Activated CD4-positive, alpha-beta T cell treated with anti-CD3 and anti-CD28 coated beads, Interleukin-2, amount 50 U/mL, for 24 hours (primary cell): Measurements from ENCODE around the gene TP73.
"Not testable (repeated sequence)": the region's sequence is repeated elsewhere in the genome, so short reads cannot be mapped to it uniquely, and the experiment has no call there.

ENCODE experiments used
- DNase-seq, 2 donors: peaks; one replicate each; pipeline ENCODE4 v3.0.0-alpha.2; 2020; ENCODE audit warnings: low read depth in 1 of 2, low spot score in 1 of 2

Gene TP73

DNA sequence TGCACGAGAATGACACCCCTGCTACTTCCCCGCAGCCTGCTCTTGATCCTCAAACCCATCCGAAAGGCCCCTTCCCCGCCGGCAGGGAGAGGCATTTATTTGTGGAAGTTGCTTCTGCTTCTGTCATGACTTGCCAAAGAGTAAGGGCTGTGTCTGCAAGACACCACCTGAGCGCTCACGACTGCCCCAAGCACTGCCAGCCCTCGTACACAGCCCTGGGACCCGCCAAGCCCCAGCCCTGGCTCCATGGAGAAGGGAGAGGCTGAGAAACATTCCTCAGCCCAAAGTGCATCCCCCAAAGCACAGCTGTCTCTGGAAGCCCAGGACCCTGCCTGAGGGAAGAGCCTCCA, 33.8 kb upstream of the TP73 start:
- DNase-seq = no peak

DNA sequence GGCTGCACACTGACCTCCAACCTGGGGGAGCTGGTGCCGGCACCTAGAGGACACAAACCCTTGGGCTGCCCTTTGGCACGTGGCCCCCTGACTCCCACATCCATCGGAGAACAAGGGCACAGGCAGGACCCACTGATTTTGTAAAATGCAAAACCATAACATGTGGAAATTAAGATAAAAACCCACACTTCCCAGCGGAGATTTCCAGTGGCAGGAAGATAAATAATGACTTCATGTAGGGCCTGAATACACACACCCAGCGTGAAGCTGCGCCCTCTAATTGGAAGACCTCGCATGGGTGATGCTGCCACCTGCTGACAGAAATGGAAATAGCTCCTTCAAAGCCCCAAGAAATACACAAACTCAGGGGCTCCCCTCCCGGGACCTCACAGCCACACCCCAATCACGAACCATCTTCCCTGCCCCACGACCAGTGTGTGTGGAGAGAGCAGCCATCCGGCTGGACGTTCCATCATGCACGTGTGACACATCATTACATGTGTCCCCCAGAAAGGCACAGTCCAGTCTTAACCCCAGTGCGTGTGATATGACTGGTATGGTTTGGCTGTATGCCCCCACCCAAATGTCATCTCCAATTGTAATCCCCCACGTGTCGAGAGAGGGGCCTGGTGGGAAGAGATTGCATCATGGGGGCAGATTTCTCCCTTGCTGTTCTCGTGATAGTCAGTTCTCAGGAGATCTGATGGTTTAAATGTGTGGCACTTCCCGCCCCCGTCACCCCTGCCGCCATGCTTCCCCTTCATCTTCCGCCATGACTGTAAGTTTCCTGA, 33.2 kb upstream of the TP73 start:
- DNase-seq = peak; percentile 49 to 65

DNA sequence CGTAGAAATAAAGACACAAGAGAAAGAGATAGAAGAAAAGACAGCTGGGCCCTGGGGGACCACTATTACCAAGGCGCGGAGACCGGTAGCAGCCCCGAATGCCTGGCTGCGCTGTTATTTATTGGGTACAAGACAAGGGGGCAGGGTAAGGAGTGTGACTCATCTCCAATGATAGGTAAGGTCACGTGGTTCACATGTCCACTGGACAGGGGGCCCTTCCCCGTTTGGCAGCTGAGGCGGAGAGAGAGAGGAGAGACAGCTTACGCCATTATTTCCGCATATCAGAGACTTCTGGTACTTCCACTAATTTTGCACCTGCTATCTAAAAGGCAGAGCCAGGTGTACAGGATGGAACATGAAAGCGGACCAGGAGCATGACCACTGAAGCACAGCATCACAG, 31.6 kb upstream of the TP73 start:
- no peak for DNase-seq

DNA sequence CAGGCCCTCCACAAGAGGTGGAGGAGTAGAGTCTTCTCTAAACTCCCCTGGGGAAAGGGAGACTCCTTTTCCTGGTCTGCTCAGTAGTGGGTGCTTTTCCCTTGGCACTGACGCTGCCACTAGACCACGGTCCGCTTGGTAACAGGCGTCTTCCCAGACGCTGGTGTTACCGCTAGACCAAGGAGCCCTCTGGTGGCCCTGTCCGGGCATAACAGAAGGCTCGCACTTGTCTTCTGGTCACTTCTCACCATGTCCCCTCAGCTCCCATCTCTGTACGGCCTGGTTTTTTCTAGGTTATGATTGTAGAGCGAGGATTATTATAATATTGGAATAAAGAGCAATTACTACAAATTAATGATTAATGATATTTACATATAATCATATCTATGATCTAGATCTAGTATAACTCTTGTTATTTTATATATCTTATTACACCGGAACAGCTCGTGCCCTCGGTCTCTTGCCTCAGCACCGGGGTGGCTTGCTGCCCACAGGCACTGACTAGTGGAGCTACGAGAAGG, 31.1 kb upstream of the TP73 start:
- not testable (repeated sequence) for DNase-seq

DNA sequence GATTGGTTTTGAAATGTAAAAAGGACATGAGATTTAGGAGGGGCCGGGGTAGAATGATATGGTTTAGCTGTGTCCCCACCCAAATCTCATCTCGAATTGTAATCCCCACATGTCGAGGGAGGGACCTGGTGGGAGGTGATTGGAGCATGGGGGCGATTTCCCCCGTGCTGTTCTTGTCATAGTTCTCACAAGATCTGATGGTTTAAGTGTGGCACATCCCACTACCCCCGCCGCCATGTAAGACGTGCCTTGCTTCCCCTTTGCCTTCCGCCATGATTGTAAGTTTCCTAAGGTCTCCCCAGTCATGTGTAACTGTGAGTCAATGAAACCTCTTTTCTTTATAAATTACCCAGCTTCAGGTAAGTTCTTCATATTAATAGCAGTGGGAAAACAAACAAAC, 30.2 kb upstream of the TP73 start:
- DNase-seq = not testable (repeated sequence)

DNA sequence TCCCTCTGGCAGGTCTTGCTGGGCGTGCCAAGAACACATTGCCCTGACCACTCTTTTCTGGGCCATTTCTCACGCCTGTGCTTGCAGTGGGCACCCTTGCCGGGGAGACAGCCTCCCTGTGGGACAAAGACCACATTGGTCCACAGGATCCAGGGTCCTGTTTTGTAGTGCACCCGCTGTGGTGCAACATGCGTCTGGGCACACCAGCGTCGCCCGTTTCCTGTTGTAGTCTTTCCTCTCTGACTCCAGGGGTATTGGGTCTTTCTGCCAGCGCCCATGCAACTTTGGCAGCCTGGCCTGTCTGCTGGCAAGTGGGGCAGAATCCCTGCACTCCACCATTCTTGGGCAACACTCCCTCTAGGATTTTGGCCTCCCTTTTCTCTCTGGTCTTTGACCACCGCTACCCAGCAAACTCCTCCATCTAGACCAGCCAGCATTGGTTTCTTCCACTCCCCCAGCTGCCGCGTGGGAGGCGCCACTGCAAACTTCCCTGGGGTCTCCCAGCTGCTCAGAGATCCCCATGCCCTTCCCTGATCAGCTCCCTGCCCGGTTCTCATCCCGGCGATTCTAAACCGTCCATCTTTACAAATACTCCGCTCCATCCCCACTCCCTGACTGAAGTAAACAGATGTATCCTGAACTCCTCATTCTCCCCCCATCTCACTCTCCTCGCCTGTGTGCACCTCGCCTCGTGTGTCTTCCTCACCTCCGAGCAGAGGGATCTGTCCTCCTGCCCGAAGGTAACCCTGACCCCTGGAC, 28.7 kb upstream of the TP73 start:
- no peak for DNase-seq

DNA sequence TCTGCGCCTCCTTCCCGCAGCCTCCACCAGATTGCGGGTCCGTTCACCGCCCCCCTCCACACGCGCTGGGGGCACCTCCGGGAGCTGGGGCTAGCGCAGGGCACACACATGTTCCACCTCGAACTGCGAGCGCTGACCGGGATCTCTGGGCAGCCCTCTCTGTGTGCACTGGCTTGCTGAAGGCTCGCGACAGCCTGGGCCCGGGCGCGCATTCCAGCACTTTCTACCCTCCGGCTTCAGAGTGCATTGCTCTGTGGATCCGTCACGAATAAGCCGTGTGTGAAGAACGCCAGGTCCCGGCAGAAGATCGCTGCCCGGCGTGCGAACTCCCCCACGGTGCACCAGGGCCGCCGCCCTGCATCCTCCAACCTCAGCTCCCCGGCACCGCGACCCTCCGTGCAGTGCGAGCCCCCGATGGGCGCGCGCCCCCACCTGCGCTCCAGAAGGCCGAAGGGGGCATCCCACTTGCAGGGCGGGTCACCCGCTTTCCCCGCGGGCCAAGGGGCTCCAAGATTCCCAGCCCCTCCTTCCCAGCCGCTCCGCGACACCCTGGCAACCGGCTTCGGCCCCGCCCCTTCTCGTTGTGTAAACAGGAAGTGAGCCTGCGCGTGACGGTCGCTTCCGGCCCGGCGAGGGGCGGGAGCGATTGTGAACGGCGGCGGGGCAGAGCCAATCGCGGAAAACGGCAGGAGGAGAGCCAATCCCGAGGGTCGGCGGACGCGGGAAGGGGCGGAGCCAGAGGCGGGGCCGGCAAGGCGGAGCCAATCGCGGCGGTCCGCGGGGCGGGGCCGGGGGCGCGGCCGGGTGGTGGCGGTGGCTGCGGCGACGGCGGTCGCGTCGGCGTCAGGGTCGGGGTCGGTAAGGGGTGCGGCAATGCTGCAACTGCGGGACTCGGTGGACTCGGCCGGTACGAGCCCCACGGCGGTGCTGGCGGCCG, 27.8 kb upstream of the TP73 start, which contains the start of gene TPRG1L:
Gene TPRG1L (plus strand): TSS at position 816 of the 937 bp plus-strand sequence. CDS start 58 bp downstream, at position 874.
- peak; percentile 97 for DNase-seq

DNA sequence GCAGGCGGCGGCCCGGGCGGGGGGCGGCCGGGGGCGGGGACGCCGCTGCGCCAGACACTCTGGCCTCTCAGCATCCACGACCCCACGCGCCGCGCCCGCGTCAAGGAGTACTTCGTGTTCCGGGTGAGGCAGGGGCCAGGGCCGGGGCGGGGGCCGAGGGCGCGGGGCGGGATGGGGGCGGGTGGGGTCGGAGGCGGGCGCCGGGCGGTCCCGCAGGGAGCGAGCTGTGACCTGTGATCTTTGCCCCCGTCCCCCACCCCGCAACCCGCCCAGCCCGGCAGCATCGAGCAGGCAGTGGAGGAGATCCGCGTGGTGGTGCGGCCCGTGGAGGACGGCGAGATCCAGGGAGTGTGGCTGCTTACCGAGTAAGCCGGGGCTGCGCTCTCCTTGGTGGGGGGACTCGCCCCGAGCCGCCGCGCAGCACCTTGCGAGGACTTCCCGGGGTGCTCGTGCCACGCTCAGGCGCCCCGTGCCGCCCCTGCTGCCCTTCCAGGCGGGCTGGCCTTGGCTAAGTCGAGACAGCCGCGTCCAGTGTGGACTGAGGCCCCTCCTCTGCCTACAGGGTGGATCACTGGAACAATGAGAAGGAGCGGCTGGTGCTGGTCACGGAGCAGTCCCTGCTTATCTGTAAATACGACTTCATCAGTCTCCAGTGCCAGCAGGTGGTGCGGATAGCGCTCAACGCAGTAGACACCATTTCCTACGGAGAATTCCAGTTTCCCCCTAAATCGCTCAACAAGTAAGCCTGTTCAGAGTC, 27.0 kb upstream of the TP73 start:
- DNase-seq = no peak

DNA sequence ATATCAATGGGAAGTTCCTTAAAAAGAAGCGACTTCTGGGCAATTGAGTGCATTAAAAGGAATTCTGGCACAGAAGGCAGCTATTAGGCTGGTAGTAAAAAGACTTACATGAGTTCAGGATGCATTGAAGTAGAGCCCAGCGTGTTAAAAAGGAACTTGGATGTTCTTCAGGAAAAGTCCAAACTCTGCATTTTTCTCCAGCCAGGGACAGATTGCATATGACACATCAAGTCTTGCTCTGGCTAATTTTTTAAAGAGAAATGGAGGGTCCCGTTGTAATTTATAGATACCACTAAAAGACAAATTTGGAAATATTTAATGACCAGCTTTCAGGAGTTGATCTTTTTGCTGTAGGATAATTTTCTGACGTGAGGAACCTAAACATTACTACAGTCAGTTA, 26.3 kb upstream of the TP73 start:
- no peak for DNase-seq

DNA sequence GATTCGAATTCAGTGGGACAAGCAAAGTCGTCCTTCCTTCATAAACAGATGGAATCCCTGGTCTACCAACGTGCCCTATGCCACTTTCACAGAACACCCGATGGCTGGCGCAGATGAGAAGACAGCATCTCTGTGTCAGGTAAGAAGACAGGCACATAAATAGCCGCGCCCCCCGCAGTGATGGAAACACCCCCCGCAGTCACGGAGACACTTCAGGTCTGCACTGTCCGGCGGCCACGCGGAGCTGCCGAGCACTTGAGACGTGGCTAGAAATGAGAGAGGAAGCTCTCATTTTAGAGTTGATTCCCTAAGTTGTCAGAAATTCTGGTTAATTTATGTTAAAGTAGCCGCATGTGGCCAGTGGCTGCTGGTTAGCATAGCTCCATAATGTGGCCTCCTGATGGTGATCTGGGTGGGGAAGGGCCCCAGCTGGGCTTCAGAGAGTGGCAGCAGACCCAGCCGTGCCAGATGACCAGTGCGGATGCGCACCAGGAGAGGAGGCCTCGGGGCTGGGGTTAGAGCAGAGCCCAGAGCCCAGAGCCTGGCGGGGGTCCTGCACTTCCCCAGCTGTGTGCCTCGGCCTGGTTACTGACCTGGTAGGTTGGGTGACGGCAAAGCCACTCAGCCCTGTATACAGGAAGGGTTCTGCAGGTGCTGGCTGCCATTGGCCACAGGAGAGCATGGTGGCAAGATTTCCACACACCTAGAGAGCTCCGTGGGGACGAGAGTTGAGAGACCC, 24.6 kb upstream of the TP73 start:
- DNase-seq = no peak

DNA sequence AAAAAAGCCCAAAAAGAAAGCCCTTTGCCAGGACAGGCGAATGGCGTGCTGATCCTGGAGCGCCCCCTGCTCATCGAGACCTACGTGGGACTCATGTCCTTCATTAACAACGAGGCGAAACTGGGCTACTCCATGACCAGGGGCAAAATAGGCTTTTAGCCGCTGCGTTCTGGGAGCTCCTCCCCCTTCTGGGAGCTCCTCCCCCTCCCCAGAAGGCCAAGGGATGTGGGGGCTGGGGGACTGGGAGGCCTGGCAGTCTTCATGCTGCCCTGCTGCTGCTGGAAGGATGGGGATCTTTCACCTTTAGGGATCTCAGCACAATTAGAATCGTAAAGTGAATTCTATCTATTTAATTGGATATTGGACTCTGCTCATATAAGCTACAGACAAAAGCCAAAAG, 23.9 kb upstream of the TP73 start:
- DNase-seq = no peak

DNA sequence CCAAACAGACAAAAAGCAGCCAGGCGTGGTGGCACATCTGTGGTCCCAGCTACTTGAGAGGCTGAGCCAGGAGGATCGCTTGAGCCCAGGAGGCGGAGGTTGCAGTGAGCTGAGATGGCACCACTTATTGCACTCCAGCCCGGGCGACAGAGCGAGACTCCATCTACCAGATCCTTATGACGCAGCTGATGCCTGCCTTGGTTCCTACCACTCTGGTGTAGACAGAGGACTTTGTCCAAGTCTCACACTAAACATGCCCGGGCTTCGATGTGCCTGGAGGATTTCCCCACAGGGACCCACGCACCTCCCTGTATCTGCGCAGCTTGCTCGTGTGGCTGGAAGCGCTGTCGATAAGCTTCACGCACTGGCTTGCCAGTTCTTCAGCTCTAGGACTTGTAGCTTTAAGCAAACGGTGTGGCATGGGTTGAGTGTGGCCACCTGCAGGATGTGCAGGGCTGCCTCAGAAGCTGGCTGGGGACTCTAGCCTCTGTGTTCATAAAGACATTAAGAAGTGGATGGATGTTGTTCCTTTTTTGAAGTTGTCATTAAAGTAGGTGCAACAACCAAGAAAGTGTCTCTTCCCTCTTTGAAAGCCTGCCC, 22.7 kb upstream of the TP73 start:
- no peak for DNase-seq

DNA sequence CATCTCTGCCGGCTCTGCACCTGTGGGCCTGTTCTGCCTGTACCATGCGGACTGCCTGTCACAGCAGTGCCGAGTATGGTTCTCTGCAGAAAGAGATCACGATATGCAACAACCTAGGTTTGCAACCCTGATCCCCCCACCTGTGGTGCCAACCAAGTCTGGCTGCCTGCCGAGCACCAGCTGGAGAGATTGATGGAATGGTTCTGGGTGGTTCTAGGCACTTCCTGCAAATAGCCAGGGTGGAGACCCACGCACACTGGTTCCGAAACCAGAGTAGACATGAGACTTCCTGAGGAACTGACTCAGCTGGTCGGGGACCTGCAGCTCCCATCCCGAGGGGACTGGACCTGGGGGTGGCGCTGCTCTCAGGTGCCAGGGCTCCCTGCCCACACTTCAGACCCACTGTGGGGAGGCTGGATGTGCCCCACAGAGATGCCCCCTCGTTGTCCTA, 22.1 kb upstream of the TP73 start:
- no peak for DNase-seq

DNA sequence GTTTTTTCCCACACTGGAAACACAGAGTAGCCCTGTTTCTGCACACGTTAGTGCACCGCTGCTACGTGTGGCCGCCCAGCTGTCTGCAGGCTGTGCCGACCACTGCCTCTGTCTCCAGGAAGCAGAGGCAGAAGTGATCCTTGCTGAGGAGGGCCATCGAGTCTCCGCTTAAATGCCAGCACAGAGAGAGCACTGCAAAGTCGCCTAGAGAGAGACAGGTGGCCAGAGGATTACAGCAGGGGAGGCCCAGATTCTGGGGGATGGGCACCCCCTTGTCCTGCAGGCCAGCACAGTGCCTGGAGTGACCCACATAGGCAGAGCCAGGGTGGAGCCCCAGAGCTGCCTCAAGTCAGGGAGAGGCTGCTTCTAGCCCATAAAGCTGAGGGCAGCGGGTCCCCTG, 21.4 kb upstream of the TP73 start:
- DNase-seq = no peak

DNA sequence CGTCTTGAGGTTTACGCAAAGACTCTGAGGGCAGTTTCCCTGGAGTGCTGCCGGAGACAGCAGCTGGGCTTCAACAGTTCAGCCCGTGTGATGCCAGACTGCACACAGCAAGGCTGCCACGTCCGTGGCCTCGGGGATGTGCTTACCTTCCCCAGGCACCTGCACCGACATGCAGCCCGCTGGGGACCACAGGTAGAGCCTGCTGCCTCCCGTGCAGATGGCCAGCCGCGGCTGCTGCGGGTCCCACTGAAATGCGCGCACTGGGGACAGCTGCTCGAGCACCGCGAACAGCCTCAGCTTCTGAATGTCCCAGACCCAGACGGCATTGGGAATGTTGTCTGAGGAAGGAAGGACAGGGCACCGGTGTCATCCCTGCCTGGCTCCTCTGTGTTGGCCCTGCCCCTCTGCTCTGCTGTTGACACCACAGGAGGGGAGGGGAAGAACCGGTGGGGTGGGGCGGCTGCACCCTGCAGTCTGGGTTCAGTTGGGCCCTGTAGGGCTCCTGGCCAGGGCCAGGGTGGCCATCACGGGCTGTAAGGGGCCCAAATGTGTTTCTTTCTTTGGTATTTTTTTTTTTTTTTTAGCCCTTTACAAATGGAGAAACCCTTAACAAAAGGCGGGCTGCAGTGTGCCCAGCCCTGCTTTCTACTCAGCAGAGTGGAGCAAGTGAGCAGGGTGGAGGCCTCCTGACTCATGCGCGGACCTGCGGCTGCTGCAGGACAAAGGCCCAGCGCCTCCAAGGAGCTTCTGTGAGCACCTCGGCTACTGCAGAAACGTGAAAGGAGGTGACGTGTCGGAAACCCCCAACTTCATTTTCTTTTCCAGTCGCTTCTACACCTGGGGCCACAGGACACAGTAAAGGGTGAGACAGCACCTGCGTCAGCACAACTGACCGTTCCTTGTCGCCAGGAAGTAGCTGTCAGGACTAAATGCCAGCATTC, 20.7 kb upstream of the TP73 start:
- DNase-seq = no peak

DNA sequence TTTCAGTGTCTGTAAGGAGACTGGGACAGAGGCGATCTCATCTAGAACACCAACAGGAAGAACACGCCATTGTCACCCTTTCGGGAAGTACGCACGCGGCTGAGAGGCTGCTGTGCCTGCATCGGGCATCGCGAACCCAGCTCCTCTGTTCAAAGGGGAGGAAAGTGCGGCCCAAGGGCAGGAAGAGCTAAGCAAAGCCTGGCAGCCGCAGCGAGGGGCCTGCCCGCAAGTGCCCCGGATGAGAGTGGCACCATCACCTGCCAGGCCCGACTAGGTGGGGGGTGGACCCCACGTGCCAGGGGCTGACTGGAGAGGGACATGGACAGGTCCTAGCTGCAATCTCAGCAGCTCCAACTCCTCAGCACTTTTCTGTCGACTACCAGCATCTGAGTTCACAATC, 20.0 kb upstream of the TP73 start:
- DNase-seq = no peak

DNA sequence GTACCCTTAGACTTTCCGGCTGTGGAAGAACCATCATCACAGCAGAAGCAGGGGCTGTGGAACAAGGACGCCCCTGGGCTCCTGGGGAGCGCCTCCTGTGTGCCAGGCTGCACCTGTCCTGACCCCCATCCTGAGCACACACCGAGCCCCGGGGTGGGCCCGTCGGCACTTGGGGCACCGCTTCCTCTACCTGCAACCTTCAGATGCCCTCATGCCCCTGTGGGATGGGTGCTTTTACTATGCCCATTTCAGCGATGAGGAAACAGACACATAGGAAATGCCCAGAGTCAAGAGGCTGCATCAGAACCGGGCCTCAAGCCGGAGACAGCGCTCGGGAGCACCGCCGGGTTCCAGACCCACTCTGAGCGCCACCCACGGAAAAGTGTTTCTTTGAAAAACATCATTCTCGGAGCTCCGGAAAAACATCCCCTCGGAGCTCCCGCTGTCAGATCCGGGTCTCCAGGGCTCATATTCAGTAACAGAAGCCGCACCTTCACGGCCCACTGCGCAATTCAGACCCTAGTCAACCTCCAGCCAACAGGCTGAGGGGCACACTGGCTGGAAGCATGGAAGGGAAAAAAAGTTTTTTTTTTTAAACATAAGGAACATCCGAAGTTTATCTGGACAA, 19.5 kb upstream of the TP73 start:
- no peak for DNase-seq
